HG02852 (cell line): ENCODE measurements around the gene RSAD1.

Source experiments
- ATAC-seq: cut with Tn5 transposase; IDR thresholded peaks from one replicate; pipeline ENCODE4 v1.9.1; 2021; ENCODE audit warnings: mild to moderate bottlenecking, moderate library complexity; ENCODE audit not compliant: unreplicated experiment

The RSAD1 gene

DNA sequence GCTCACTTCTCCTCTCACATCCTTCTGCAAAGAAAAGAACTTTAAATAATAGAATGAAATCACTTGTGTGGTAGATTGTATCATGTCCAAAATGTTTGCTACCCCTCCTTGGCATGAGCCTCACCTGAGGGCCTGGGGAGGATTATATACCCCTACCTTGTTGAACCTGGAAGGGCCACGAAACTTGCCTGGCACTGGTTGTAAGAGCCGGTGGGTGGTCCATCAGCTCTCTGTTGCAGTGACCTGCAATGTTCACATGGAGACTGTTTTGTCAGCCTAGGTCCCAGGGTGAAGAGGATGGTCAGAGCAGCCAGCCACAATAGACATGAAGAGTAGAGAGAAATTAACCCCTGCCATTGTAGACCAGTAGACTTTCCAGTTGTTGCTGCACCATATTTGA, 10.2 kb downstream of the RSAD1 start:
- ATAC-seq = no peak

DNA sequence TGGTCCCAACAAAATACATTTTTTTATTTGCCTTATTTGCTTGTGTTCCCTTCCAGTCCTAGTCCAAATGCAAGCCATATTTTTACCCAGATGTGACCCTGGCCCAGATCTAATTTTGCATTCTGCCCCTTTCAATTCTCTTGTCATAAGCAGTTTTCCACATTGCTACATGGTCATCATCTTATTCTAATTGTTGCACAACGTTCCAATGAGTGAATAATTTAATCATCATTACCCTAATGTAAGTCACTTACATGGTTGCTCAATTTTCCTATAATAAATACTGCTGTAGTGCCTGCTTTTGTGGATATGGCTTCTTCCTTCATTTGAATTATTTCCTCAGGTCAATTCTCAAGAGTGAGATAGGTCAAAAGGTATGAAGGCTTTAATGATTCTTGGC, 12.8 kb downstream of the RSAD1 start:
- ATAC-seq = no peak

DNA sequence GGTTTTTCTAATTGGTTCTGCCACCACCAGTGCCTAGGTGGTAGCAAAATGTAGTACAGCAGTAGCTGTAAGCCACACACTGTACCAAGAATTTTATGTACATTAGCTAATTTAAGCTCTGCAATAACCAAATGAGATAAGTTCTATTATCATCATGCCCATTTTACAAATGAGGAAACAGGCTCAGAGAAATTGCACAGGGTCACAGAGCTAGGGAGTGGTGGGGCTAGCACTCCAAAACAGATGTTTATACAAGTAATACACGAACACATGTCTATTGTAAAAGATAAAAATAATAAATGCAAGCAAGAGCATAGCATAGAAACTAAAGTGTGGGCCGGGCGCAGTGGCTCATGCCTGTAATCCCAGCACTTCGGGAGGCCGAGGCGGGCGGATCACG, 13.6 kb downstream of the RSAD1 start:
- ATAC-seq = no peak

DNA sequence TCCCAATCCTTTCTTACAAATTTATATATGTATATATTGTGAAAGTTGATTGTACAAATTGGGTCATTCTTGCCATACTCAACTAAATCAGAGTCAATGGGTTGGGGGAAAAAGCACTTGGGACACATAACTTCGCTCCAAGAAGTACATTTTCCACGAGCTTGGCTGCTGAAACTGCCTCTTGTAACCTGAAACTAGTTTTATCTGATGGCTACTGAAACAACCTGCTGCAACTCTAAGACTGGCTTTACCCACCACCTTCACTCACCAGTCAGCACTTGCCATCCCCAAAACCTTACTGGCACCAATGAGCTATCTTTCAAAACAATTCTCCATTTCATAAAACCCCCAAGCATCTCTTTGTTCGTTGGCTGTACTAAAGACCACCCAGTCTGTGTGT, 15.1 kb downstream of the RSAD1 start:
- ATAC-seq = no peak

DNA sequence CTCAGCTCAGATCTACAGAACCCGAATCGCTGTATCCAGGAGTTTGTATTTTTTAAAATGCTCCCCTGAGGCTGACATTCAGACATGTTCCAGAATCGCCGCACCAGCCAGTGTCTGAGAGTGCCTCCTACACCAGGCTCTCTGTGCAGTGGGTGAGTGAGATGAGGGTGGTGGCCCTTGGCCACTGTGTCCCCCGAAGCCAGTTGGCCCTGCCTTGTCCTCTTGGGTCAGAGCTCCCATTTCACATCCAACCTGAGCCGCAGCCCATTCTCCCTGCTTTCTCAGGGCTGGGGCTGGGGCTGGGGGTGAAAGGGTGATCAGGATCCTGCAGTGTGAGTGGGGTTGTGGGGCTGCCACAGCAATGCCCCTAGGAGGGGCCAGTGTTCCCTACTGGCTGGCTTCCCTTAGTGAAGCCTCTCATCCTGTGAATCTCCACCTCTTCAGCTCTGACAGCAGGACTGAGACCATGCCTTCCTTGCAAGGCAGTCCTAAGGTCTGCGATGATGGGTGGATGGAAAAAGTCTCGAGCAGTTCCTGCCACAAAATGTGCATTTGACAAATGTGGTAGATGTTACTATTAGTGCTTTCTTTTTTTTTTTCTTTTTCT, 16.7 kb downstream of the RSAD1 start:
- ATAC-seq = no peak

DNA sequence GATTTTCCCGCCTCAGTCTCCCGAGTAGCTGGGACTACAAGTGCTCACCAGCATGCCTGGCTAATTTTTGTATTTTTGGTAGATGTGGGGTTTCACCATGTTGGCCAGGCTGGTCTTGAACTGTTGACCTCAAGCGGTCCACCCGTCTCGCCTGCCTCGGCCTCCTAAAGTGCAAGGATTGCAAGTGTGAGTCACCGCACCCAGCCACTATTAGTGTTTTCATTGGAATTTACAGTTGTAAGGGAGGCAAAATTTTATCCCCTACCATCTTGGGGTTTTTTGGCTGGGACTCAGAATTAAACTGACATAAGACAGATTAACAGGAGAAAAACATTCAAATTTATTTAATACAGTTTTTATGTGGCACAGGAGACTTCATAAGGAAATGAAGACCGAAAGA, 17.3 kb downstream of the RSAD1 start:
- ATAC-seq = no peak

DNA sequence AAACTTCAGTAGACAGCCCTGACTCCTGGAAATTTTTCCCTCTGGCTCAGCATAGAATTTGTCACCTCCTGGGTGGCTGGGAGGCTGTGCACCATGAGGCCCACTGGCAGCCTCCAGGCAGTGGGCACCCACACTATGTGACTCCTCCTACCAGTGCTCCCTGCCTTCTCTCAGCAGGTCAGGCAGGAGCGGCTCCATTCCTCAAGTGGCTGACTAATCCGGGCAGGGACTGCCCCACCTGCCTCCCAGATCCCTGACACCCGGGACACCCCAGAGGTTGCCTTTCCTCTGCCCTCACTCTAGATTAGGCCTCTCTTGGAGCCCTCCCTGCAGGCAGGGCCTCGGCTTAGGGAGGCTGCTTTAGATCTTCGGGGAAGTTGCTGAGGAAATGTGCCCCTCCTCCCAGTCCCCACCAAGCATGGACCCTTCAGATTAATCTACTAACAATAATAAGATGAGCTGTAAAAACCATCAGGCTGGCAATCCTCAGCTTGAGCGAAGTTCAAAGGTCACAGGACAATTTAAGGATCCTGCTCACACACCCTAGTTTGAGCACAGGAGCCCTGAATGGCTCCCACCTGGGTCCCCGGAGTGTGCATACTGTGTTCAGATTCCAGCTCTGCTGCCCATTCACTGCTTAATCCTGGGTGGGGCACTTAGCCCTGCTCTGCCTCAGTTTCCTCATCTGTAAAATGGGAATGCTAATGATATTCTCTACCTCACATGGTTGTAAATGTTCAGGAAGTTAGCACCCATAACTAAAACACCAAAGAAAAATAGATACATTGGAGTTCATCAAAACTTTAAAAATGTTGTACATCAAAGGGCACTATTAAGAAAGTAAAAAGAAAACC, 19.6 kb downstream of the RSAD1 start:
- ATAC-seq = no peak

DNA sequence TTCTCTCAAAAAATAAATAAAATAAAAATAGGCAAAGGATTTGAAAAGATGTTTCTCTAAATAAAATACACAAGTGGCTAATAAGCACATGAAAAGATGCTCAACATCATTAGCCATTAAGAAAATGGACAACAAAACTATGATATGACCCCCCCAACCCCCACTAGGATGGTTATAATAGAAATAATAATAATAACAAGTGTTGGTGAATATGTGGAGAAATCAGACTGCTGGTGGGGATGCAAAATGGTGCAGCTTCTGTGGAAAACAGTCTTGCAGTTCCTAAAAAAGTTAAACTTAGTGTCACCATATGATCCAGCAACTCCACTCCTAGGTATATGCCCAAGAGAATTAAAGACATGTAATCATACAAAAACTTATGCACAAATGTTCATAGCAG, 20.6 kb downstream of the RSAD1 start:
- no peak for ATAC-seq

DNA sequence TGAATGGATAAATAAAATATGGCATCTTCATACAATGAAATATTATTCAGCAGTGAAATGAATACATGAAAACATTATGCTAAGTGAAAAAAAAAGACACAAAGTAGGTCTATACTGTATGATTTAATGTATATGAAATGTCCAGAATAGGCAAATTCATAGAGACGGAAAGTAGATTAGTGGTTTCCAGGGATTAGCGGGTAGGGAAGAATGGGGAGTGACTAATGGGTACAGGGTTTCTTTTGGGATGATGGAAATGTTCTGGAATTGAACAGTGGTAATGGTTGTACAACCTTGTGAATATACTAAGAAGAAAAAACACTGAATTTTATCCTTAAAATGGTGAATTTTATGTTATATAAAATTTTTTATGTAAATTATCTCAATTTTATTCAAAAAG, 21.1 kb downstream of the RSAD1 start:
- no peak for ATAC-seq

DNA sequence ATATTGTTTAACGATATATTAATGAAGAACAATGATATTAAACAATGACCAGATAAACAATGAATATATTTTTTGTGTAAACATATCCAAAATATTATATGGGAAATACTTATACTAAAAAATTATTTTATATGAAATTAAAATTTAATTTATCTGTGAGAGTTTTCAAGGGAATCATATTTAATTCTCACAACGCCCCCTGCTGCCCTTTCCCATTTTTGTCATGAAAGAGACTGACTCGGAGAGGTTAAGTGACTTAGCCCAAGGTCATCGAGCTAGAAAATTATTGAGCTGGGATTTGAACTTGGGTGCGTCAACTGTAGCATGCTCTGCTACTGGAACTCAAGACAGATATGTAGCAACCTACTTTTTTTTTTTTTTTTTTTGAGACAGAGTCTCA, 22.4 kb downstream of the RSAD1 start:
- ATAC-seq = no peak

DNA sequence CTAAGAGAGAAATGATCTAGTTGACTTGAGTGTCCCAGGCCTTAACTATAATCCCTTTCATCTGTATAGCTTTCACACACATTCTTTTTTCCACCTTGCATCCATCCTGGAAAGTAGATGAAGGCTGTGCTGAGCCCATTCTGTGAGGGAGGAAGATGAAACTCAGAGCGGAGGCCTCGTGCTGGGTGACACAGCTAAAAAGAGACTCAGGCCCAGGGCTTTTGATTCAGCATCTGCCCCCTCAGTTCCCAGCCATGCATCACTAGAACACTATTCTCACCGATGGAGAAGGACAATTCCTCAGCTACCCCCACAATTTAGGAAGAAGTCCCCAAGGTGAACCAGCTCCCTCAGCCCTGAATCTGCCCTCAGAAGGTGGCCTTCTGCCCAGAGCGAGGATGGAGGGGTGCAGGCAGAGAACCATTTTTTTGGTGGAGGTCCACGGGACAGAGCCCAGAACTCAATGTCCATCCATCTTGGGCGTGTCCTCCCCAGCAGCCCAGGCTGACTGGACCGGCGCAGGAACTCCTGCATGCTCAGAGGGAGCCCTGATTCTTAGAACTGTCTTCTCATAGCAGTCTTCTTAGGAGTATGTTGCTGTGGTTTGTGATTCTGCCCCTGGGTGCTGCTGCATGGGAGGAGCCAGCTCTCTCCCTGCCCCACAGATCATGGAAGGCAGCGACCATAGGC, 23.8 kb downstream of the RSAD1 start:
- no peak for ATAC-seq

DNA sequence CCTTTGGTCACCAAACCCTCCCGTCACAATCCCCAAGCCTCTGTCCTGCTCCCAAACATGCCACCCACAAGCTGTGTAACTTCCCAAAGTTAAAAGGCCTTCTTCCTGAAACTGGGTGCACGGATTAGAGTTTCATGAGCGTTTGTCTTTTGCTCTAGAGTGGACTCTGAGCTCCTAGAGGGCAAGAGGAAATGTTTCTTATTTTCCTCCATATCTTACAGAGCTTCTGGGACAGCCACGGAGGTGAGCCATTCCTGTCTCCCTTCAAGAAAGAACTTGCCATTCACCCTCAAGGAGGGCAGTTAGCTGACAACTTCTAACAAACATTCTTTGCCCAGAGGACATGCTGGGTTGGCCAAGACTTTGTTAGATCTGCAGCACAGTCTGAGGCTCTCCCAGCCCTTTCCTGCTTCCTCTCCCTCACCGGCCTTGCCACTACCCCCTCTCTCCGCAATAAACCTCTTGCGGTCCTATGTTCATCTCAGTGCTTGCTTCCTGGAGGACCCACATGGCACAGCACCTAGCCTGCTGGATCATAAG, 27.0 kb downstream of the RSAD1 start:
- ATAC-seq = no peak

DNA sequence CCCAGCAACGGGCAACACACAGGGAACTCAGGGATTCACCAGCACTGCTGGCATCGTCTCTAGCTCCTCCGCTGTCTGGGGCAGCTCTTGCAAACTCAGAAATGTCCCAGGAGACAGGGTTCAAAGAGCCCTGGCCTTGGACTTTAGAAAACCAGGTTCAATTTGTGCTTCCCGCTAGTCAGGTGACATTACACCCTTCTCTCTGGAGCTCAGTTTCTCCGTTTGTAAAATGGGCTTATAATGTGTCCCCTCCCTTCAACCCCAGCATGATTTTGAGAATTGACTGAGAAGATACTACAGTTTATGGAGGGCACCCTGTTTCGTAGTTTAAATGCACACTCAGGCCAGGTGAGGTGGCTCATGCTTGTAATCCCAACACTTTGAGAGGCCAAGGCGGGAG, 27.6 kb downstream of the RSAD1 start:
- no peak for ATAC-seq

DNA sequence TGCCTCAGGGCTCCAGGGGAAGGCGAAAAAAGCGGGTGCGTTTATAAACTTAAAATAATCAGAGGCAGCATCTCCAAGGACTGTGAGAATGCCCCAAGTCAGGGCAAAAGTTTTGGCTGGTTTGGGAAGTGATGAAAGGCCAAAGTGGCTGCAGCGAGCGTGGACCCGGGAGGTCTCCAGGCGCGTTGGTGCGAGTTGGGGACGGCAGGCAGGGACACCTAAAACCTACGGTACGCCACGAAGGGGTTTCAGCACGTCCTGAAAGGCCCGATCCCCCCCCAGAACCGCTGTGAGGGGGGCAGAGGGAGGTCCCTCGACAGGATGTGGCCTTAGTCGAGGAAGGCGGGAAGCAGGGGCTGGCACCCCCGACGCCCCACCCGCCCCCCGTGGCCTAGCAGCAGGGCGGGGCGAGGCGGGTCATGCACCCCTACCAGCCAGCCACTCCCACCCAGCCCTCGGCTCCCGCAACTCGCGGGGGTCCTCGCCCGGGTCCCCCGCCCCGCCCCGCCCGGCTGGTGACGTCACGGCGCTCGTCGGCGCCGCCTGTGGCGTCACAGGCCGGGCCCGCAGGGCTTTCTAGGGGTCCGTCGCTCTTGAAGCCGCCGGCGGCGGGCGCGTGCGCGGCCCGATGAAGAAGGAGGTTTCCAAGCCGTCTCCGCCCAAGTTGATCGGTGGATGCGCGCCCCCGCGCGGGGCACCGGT, 29.4 kb downstream of the RSAD1 start, which contains the start of gene MYCBPAP:
MYCBPAP (plus strand) TSS at position 569 of the 702 bp plus-strand sequence. CDS start 236 bp downstream, outside the sequence.
- ATAC-seq = no peak

DNA sequence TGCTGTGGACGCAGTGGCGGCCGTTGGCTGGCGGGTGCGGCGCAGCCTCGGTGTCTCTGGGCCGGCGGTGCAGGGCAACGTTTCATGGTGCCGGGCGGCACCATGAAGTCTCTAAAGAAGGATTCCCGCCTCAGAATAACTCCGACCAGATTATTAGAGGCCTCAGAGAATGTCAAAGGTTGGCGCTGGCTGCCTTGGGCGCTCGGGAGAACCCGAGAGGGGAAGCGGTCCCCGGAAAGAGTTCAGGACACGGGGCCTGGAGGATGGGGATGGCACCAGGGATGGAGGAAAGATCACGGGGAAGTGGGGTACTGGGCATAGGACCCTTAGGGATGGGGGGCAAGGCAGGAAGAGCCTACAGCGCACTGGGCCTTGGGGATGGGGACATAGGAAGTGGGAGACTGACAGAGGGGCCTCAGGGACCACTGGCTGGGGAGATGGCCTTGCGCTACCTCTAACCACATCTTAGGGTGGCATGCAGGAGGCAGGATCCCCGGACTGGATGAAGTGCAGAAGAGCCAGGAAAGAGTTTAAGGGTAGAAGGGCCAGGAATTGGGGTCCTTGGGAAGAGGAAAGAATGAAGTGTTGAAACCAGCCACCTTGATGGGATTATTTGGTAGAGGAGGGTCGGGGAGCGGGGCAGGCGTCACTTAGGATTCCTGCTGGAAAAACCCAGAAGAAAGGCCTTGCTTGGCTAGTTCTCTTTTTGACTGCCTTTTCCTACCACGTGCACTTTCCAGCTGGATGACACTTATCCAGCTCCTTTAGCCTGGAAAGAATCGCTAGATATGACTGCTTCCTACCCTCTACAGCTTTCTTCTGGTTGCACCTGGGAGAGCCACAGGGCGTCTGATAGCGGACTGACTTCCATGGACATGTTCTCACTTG, 30.2 kb downstream of the RSAD1 start:
- ATAC-seq = no peak

DNA sequence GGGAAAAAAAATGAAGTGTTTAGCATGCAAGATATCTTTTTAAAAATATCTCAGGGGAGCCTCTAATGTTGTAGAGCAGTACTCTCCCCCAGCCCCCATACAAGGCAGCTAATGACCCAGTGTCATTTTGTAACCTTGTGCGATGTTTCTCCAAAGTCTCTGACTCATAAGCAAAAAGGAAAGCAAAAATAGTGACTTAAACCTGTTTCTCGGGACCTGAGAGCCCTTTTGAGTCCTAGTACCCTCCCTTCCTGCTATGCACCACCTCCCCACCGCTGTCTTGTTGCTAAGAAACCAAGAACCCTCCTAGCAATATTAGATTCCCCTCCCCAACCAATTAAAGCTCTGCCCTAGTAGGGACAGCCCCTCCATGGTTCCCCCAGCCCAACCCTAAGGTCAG, 32.4 kb downstream of the RSAD1 start:
- peak; percentile 75 for ATAC-seq

DNA sequence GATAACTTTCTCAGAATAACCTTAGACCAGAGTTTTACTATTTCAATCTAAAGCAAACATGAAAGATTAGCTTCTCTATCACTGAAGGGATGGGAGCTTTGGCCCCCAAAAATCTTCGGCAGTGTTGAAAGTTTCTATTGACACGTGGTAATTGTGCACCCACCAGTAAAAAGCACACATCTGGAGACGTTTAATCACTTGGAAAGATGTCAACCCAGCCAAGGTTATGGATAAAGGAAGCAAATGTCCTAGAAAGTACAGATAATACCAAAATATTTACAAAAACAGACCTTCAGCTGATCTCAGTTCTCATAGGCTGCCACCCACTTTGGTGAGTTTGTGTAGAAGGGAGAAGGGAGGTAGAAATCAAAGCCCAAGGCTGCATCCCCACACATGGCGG, 34.8 kb downstream of the RSAD1 start:
- ATAC-seq = no peak

DNA sequence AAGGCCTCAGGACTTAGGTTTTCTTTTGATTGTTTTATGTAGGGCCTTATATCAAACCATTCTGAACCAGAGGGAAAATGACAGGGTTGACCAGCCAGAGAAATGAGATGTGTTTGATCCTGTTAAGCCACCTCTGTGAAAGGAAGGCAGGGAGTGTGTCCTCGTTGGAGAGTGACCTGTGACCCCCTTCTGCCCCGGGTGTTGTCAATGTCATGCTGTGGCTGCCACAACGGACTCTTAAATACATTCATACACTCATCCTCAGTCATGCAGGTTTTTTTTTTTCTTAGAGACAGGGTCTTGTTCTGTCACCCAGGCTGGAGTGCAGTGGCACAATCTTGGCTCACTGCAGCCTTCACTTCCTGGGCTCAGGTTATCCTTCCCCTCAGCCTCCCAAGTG, 35.7 kb downstream of the RSAD1 start:
- no peak for ATAC-seq

DNA sequence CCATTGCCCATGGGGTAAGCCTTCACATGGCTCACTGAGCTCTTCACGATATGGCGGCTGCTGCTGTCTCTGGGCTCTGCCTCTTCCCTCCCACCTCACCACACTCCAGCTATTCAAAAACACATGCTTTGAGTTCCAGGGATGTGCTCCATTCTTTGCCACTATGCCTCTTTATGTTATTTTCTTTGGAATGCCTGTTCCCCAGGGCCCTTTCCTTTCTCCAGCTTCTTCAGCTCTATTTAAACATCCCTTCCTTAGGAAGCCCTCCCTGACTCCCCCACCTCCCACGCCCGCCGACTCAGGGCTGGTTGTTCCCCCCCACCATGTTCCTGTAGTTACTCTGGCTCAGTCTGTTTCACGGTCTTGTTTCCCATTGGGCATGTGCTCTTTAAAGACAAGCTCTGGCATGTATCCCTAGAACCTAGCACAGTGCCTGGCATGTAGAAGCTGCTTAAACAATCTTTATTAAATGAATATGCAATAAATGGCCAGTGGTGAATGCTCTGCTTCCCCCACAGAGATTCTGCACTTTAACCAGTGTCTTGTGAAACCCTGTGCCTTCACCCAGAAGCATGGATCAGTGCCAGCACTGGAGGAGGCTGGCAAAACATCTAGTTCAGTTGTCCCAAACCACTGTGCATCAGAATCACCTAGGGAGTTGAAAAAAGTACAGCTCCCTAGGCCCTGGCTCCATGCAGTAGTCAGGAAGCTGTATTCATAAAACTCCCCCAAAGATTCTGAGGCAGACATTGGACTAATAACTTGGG, 36.5 kb downstream of the RSAD1 start:
- ATAC-seq = no peak
